PFSK-1 (cell line): ENCODE data around the gene TGFBRAP1.

Source experiments
- FOXP2 ChIP-seq: optimal IDR thresholded peaks from 2 replicates; pipeline ENCODE3; 2011; ENCODE audit warnings: borderline replicate concordance, control low read depth, inconsistent platforms; ENCODE audit not compliant: insufficient read depth; ENCODE audit errors: extremely low read length, extremely low read depth
- POLR2AphosphoS5 ChIP-seq: IDR thresholded peaks from 2 replicates; pipeline ENCODE4 v1.6.1; 2012; ENCODE audit warnings: low read depth, mild to moderate bottlenecking, control low read depth, low read length, moderate library complexity
- SIN3A ChIP-seq: IDR thresholded peaks from 2 replicates; pipeline ENCODE4 v1.6.1; 2012; ENCODE audit warnings: mild to moderate bottlenecking, low read length, moderate library complexity, borderline replicate concordance; ENCODE audit not compliant: insufficient read depth
- TF ChIP-seq, protein P1 (sequence below), 2 experiments: IDR thresholded peaks; 2 replicates each; pipeline versions ENCODE4 v1.6.1 to v1.8.0; 2011 to 2012; ENCODE audit warnings: low read depth in 2 of 2, low read length in 2 of 2, control low read depth in 1 of 2, inconsistent platforms in 1 of 2, mild to moderate bottlenecking in 1 of 2, moderate library complexity in 1 of 2; ENCODE audit not compliant: insufficient read depth in 1 of 2

DNA sequence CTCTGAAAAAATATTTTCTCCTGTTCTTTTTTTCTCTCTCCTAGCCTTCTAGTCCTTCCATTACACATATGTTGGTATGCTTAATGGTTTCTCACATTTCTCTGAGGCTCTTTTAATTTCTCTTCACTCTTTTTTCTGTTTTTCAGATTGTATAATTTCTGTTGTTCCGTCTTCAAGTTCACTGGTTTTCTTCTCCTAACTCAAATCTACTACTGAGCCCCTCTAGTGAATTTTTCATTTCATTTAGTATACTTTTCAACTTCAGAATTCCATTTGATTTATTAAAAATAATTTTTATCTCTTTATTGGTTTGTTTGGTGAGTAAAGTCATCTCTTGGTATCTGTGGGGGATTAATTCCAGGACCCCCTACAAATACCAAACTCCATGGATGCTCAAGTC, 27.6 kb upstream of the TGFBRAP1 start:
- TF ChIP-seq POLR2AphosphoS5, result no peak
- TF ChIP-seq, protein P1, sequence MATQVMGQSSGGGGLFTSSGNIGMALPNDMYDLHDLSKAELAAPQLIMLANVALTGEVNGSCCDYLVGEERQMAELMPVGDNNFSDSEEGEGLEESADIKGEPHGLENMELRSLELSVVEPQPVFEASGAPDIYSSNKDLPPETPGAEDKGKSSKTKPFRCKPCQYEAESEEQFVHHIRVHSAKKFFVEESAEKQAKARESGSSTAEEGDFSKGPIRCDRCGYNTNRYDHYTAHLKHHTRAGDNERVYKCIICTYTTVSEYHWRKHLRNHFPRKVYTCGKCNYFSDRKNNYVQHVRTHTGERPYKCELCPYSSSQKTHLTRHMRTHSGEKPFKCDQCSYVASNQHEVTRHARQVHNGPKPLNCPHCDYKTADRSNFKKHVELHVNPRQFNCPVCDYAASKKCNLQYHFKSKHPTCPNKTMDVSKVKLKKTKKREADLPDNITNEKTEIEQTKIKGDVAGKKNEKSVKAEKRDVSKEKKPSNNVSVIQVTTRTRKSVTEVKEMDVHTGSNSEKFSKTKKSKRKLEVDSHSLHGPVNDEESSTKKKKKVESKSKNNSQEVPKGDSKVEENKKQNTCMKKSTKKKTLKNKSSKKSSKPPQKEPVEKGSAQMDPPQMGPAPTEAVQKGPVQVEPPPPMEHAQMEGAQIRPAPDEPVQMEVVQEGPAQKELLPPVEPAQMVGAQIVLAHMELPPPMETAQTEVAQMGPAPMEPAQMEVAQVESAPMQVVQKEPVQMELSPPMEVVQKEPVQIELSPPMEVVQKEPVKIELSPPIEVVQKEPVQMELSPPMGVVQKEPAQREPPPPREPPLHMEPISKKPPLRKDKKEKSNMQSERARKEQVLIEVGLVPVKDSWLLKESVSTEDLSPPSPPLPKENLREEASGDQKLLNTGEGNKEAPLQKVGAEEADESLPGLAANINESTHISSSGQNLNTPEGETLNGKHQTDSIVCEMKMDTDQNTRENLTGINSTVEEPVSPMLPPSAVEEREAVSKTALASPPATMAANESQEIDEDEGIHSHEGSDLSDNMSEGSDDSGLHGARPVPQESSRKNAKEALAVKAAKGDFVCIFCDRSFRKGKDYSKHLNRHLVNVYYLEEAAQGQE (IDR thresholded peaks at IDR 0.05; ENCODE audit: insufficient read depth in 1 of 2, low read depth in 2 of 2, low read length in 2 of 2), result no peak
- no peak for TF ChIP-seq SIN3A
- TF ChIP-seq FOXP2, result no peak
